NOMO-1 treated with dmso at 0.1 percent for 144 hours (cell line): ENCODE measurements around the gene MBP.

ENCODE experiments used
- DNase-seq: peaks from one replicate; lab custom pipeline; 2025; ENCODE audit not compliant: unreplicated experiment; lab: John Stamatoyannopoulos, UW

MBP gene

GRCh38 chr18:77132369-77133050 is at the start of gene MBP:
Gene MBP (minus strand): TSS chr18:77132783. CDS start chr18:77105261, 27,522 bp downstream.
- DNase-seq: peak; percentile 23

- no peak for DNase-seq
These were observed 49.5 kb upstream of the MBP start for GRCh38 chr18:77181950-77182707.

- DNase-seq: peak; percentile 5
These were observed 46.0 kb upstream of the MBP start for GRCh38 chr18:77178559-77178958.

GRCh38 chr18:77177009-77177408 is 44.4 kb upstream of the MBP start:
- no peak for DNase-seq

GRCh38 chr18:77173275-77174030 is 40.9 kb upstream of the MBP start:
- no peak for DNase-seq

GRCh38 chr18:77170890-77171410 is 38.4 kb upstream of the MBP start:
- DNase-seq: no peak

GRCh38 chr18:77168811-77169311 is 36.3 kb upstream of the MBP start:
- DNase-seq: no peak

- no peak for DNase-seq
These were observed 34.7 kb upstream of the MBP start for GRCh38 chr18:77167251-77167650.

- no peak for DNase-seq
These were observed 33.9 kb upstream of the MBP start for GRCh38 chr18:77166523-77166922.

GRCh38 chr18:77165503-77166188 is 33.1 kb upstream of the MBP start:
- DNase-seq: no peak

GRCh38 chr18:77164763-77165485 is 32.3 kb upstream of the MBP start:
- no peak for DNase-seq

DNA sequence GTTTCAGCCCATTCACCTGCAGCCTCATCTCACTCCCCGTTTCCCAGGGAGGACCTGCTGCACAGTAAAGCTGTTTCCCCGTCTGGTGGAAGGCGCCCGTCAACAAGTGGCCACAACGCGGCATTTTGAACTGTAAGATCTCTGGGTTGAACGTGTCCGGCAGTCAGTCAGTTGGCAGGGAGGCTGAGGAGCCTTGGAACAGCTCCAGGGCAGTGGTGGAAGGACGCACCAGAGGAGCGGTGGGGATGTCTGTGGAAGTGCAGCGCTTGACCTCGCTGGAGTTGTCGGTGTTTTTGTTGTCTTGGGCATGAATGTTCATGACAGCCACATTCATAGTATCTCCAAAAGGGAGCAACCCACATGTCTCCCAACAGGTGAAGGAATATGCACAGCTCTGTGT is 31.4 kb upstream of the MBP start:
- DNase-seq: no peak

DNA sequence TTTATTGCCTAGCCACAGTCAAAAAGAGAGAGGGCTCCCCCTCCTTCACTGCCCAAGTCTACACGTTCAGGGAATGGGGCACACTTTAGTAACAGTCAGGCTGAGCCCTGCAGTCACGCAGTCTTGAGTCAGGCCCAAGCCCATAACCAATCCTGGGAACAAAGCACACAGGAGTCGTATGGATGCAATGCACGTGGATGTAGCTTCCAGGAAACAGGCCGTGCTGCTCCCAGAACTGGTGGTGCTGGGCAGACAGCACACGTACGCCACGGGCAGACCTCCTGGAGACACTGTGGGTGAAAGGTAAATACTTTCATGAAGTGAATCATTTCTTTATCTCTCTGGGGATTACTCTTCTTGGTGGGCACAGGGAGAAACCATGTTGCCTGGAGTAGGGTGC is 30.0 kb upstream of the MBP start:
- DNase-seq: no peak

GRCh38 chr18:77161961-77162360 is 29.4 kb upstream of the MBP start:
- DNase-seq: no peak

- DNase-seq: no peak
These were observed 28.8 kb upstream of the MBP start for GRCh38 chr18:77161383-77161782.

- DNase-seq: peak; percentile 53
These were observed 27.9 kb upstream of the MBP start for GRCh38 chr18:77160515-77160914.

DNA sequence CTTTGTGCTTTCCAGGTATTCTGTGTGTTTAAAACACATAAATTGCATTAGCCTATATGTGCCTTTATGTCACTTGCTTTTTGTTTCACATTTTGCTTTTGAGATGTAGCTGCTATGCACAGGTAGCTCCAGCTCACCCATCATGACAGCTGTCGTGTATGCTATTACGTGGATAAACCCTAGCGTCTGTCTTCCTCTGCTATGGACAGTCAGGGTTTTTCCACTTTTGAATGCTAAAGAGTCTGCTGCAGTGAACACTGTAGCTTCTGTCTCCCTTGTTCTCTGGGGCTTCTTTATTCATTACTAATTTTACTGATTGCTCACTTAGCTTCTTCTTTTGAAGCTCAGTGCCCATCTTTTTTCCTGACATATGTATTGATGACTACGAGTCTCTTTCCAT is 24.7 kb upstream of the MBP start:
- no peak for DNase-seq

GRCh38 chr18:77155031-77155430 is 22.4 kb upstream of the MBP start:
- no peak for DNase-seq

- no peak for DNase-seq
These were observed 20.8 kb upstream of the MBP start for GRCh38 chr18:77153404-77153803.
